Measurements from ENCODE around the gene ARMC5. TPM values are rescaled to one million over a fixed set of nuclear protein-coding genes. Genes with fewer than 3 reads are reported as not detected.

Gene ARMC5
- total RNA-seq, 2 donors from 2014 or later = 9.4 to 12.1 TPM

DNA sequence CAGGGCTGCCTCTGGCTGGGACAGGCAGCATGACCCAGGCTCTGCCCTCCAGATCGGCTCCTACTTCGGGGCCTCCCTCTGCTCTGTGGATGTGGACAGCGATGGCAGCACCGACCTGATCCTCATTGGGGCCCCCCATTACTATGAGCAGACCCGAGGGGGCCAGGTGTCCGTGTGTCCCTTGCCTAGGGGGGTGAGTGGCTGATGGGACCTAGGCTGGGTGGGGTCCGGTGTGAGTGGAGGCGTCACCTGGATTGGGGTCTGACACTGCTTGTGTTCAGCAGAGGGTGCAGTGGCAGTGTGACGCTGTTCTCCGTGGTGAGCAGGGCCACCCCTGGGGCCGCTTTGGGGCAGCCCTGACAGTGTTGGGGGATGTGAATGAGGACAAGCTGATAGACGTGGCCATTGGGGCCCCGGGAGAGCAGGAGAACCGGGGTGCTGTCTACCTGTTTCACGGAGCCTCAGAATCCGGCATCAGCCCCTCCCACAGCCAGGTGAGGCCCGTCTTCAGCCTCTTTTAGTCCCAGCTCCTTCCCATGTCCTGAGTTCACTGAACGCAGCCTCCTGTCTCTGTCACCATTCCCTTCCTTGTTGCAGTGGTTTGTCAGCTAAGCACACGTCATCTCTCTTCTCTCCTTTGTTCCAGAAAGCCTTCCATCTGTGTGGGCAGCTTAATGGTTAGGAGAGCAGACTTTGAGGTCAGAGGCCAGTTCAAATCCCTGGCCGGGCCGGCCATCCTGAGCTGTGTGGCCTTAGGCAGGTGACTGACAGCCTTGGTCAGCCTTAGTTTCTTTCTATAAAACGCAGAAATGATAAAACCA, 48.1 kb upstream of the ARMC5 start:
- H3K4me3 ChIP-seq (ENCODE audit: low read length) = no peak overlapping the region
- WGBS, 2 experiments (ENCODE audit: insufficient coverage in 1 of 2, insufficient read length in 1 of 2) = 91 to 92% methylated on average over 11 to 22 of the region's 22 CpGs
- DNase-seq = no peak
- H3K27me3 Mint-ChIP-seq (ENCODE audit: insufficient read depth) = peaks cover 89% of the 10 kb centered on the region
- H3K4me1 Mint-ChIP-seq = peaks cover 10% of the 10 kb centered on the region
- H3K27ac Mint-ChIP-seq = no peak overlapping the region
- H3K9me3 Mint-ChIP-seq = no peaks in the 10 kb centered on the region
- no peak overlapping the region for H3K27ac ChIP-seq (ENCODE audit: low read depth, low read length)
- H3K36me3 Mint-ChIP-seq (ENCODE audit: low read depth) = no peaks in the 10 kb centered on the region
- peaks cover 30% of the 10 kb centered on the region for H3K27me3 ChIP-seq (ENCODE audit: control insufficient read depth, insufficient read depth, low read length, poor library complexity, severe bottlenecking)
- H3K9me3 ChIP-seq (ENCODE audit: control insufficient read depth, low read length) = no peaks in the 10 kb centered on the region
- no peaks in the 10 kb centered on the region for H3K4me1 ChIP-seq (ENCODE audit: control insufficient read depth, insufficient read depth, low read length)
- no peaks in the 10 kb centered on the region for H3K36me3 ChIP-seq (ENCODE audit: control insufficient read depth, insufficient read depth, low read length)
- TF ChIP-seq, protein P1, sequence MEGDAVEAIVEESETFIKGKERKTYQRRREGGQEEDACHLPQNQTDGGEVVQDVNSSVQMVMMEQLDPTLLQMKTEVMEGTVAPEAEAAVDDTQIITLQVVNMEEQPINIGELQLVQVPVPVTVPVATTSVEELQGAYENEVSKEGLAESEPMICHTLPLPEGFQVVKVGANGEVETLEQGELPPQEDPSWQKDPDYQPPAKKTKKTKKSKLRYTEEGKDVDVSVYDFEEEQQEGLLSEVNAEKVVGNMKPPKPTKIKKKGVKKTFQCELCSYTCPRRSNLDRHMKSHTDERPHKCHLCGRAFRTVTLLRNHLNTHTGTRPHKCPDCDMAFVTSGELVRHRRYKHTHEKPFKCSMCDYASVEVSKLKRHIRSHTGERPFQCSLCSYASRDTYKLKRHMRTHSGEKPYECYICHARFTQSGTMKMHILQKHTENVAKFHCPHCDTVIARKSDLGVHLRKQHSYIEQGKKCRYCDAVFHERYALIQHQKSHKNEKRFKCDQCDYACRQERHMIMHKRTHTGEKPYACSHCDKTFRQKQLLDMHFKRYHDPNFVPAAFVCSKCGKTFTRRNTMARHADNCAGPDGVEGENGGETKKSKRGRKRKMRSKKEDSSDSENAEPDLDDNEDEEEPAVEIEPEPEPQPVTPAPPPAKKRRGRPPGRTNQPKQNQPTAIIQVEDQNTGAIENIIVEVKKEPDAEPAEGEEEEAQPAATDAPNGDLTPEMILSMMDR (conservative IDR thresholded peaks at IDR 0.05) = no peak
- no peak overlapping the region for H3K4me3 Mint-ChIP-seq
- H3K9ac ChIP-seq (ENCODE audit: extremely low read depth, low read length, poor library complexity, severe bottlenecking) = no peak overlapping the region

DNA sequence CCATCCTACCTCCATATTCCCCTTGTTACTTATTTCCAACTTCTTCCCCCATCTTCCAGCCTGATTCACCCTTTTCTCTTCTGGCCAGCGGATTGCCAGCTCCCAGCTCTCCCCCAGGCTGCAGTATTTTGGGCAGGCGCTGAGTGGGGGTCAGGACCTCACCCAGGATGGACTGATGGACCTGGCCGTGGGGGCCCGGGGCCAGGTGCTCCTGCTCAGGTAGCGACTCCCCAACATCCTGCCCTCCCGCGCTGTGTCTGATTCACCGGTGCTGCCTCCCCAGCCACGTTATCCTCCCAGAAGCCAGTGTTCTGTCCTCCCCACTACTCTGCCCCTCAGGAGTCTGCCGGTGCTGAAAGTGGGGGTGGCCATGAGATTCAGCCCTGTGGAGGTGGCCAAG, 46.6 kb upstream of the ARMC5 start:
- H3K4me3 ChIP-seq (ENCODE audit: low read length) = no peak overlapping the region
- no peak overlapping the region for H3K9ac ChIP-seq (ENCODE audit: extremely low read depth, low read length, poor library complexity, severe bottlenecking)
- TF ChIP-seq, protein P1 (conservative IDR thresholded peaks at IDR 0.05) = no peak
- 88 to 94% methylated on average over 4 to 10 of the region's 10 CpGs for WGBS, 2 experiments (ENCODE audit: insufficient coverage in 1 of 2, insufficient read length in 1 of 2)
- no peak overlapping the region for H3K27ac ChIP-seq (ENCODE audit: low read depth, low read length)
- H3K36me3 ChIP-seq (ENCODE audit: control insufficient read depth, insufficient read depth, low read length) = no peaks in the 10 kb centered on the region
- H3K27ac Mint-ChIP-seq = no peak overlapping the region
- H3K4me1 Mint-ChIP-seq = peaks cover 6% of the 10 kb centered on the region
- H3K27me3 ChIP-seq (ENCODE audit: control insufficient read depth, insufficient read depth, low read length, poor library complexity, severe bottlenecking) = peaks cover 34% of the 10 kb centered on the region
- peaks cover under 1% of the 10 kb centered on the region for H3K9me3 Mint-ChIP-seq
- no peaks in the 10 kb centered on the region for H3K9me3 ChIP-seq (ENCODE audit: control insufficient read depth, low read length)
- DNase-seq = no peak
- H3K4me1 ChIP-seq (ENCODE audit: control insufficient read depth, insufficient read depth, low read length) = no peaks in the 10 kb centered on the region
- no peak overlapping the region for H3K4me3 Mint-ChIP-seq
- no peaks in the 10 kb centered on the region for H3K36me3 Mint-ChIP-seq (ENCODE audit: low read depth)
- peaks cover 85% of the 10 kb centered on the region for H3K27me3 Mint-ChIP-seq (ENCODE audit: insufficient read depth)

DNA sequence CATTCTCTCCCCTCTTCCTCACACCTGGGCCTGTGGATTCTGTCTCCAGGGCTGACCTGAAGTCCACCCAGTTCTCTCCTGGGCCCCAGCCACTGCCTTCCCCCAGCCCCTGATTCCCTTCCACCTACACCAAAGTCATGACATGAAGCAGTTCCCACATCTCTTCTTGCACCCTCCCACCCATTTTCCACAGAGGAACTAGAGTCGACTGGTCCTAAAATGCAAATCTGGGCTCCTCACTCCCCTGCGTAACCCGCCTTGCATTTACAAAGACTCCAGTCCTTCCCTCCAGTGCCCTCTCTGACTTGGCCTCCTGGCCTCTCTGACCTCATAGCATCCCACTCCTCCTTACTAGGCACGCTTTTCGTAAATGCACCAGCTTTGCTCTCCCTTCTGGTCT, 45.9 kb upstream of the ARMC5 start:
- Mint-ChIP-seq H3K4me3 (no peak overlapping the region), H3K36me3 (ENCODE audit: low read depth) (no peaks in the 10 kb centered on the region), H3K27me3 (ENCODE audit: insufficient read depth) (peaks cover 85% of the 10 kb centered on the region), H3K4me1 (peaks cover 4% of the 10 kb centered on the region), H3K9me3 (peaks cover 6% of the 10 kb centered on the region), H3K27ac (no peak overlapping the region)
- no peak for DNase-seq
- H3K4me1 ChIP-seq (ENCODE audit: control insufficient read depth, insufficient read depth, low read length) = no peaks in the 10 kb centered on the region
- H3K4me3 ChIP-seq (ENCODE audit: low read length) = no peak overlapping the region
- 92 to 95% methylated on average over 5 of the region's 5 CpGs for WGBS, 2 experiments (ENCODE audit: insufficient coverage in 1 of 2, insufficient read length in 1 of 2)
- TF ChIP-seq, protein P1 (conservative IDR thresholded peaks at IDR 0.05) = no peak
- H3K9me3 ChIP-seq (ENCODE audit: control insufficient read depth, low read length) = no peaks in the 10 kb centered on the region
- peaks cover 34% of the 10 kb centered on the region for H3K27me3 ChIP-seq (ENCODE audit: control insufficient read depth, insufficient read depth, low read length, poor library complexity, severe bottlenecking)
- no peaks in the 10 kb centered on the region for H3K36me3 ChIP-seq (ENCODE audit: control insufficient read depth, insufficient read depth, low read length)
- no peak overlapping the region for H3K27ac ChIP-seq (ENCODE audit: low read depth, low read length)
- no peak overlapping the region for H3K9ac ChIP-seq (ENCODE audit: extremely low read depth, low read length, poor library complexity, severe bottlenecking)

All from endodermal cell (in vitro differentiated cells).